Omental fat pad (tissue), 4 donors: ENCODE measurements around the gene PTBP2. TPM values are rescaled to one million over a fixed set of nuclear protein-coding genes. Genes with fewer than 3 reads are reported as not detected.

Experiments used
- ATAC-seq: fragments of 150-250 bp; one replicate; pipeline ENCODE4 v1.9.1; 2016; ENCODE audit warnings: mild to moderate bottlenecking, moderate library complexity; ENCODE audit not compliant: low FRiP score
- DNase-seq: peaks from one replicate; pipeline ENCODE4 v3.0.0-alpha.2; 2019; ENCODE audit warnings: low spot score
- total RNA-seq, 4 donors: library from RNA; depleted of rRNA; stranded (reverse); fragments of >200 nt; gene quantifications; one replicate each; pipeline ENCODE4 v1.1.0, GENCODE V29; 2016
- TF ChIP-seq, protein P1 (sequence below), 3 donors: fragments of 450-650 bp; IDR thresholded peaks; one replicate each; pipeline ENCODE4 v1.5.1; 2016 to 2017; ENCODE audit warnings: antibody characterized with exemption in 3 of 3, mild to moderate bottlenecking in 3 of 3, moderate library complexity in 2 of 3

PTBP2 gene
- total RNA-seq, 4 donors from 2014 or later, result 23.3 to 102 (median 38.9) TPM

GRCh38 chr1:96861836-96862235, 140.3 kb downstream of the PTBP2 start:
- ATAC-seq, result no peak

GRCh38 chr1:96863449-96863848, 141.9 kb downstream of the PTBP2 start:
- ATAC-seq (no peak), DNase-seq (no peak)
- TF ChIP-seq, protein P1, sequence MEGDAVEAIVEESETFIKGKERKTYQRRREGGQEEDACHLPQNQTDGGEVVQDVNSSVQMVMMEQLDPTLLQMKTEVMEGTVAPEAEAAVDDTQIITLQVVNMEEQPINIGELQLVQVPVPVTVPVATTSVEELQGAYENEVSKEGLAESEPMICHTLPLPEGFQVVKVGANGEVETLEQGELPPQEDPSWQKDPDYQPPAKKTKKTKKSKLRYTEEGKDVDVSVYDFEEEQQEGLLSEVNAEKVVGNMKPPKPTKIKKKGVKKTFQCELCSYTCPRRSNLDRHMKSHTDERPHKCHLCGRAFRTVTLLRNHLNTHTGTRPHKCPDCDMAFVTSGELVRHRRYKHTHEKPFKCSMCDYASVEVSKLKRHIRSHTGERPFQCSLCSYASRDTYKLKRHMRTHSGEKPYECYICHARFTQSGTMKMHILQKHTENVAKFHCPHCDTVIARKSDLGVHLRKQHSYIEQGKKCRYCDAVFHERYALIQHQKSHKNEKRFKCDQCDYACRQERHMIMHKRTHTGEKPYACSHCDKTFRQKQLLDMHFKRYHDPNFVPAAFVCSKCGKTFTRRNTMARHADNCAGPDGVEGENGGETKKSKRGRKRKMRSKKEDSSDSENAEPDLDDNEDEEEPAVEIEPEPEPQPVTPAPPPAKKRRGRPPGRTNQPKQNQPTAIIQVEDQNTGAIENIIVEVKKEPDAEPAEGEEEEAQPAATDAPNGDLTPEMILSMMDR (IDR thresholded peaks at IDR 0.05), result no peak

More at GRCh38 chr1:96861836-96862235, 140.3 kb downstream of the PTBP2 start:
- TF ChIP-seq, protein P1 (IDR thresholded peaks at IDR 0.05), result no peak
- DNase-seq, result no peak
